GM12891 (cell line): ENCODE measurements around the gene PLA2G4F.
"Not testable (repeated sequence)": the region's sequence is repeated elsewhere in the genome, so short reads cannot be mapped to it uniquely, and the experiment has no call there.

Experiments
- DNase-seq: peaks from one replicate; pipeline ENCODE4 v3.0.0; 2011; ENCODE audit warnings: low spot score; ENCODE audit not compliant: insufficient read length
- FAIRE-seq: peaks from 2 replicates; lab custom pipeline; 2011; peaks lifted over from hg19 to GRCh38; lab: Jason Lieb, UNC
- PAX5 ChIP-seq: IDR thresholded peaks from 2 replicates; pipeline ENCODE4 v1.6.1; 2011; ENCODE audit warnings: low read length, moderate library complexity, mild to moderate bottlenecking; ENCODE audit not compliant: insufficient read depth, severe bottlenecking
- POLR2A ChIP-seq: IDR thresholded peaks from 2 replicates; pipeline ENCODE4 v1.6.1; 2011; ENCODE audit warnings: low read depth, low read length, control low read depth
- POLR2AphosphoS5 ChIP-seq: IDR thresholded peaks from 2 replicates; pipeline ENCODE4 v1.6.1; 2011; ENCODE audit warnings: low read depth, low read length, control low read depth
- POU2F2 ChIP-seq: IDR thresholded peaks from 2 replicates; pipeline ENCODE4 v1.6.1; 2011; ENCODE audit warnings: low read depth, mild to moderate bottlenecking, control low read depth, low read length, moderate library complexity
- SPI1 ChIP-seq: IDR thresholded peaks from 2 replicates; pipeline ENCODE4 v1.6.1; 2011; ENCODE audit warnings: low read depth, low read length, control low read depth
- TAF1 ChIP-seq: IDR thresholded peaks from 2 replicates; pipeline ENCODE4 v1.6.1; 2011; ENCODE audit warnings: low read depth, low read length, control low read depth

The PLA2G4F gene

GRCh38 chr15:42104095-42104891 is 52.1 kb downstream of the PLA2G4F start:
- FAIRE-seq: no peak
- DNase-seq: no peak
- no peak for TF ChIP-seq PAX5
- TF ChIP-seq SPI1: no peak
- TF ChIP-seq POLR2AphosphoS5: no peak
- no peak for TF ChIP-seq TAF1
- no peak for TF ChIP-seq POLR2A
- no peak for TF ChIP-seq POU2F2

DNA sequence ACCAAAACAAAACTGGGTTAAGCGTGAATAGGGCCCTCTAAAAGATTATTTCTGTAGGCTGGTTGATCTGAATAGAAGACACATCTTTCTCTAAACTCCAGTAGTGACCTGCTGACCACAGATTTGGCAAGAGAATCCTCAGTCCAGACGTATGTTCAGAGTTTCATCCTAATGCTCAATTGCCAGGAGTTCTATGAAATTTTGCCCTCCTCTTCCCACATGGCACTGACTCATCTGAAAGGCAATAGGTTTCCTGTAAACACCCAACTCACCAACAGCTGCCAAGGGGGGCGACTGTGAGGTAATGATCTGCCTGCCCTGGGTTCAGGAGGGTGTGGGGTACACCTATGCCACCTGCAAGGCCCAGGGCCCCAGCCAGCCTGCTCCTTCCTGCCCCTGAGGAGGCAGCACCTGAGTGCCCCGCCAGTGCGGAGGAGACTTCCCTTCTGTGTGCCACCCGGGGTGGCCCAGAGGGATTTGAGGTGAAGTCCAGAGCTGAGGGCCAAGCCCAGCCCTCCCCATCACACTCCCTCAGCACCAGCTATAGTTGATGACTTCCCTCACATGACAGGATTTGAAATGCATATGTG is 53.7 kb downstream of the PLA2G4F start:
- DNase-seq (no peak), FAIRE-seq (no peak)
- TF ChIP-seq POLR2A: no peak
- no peak for TF ChIP-seq TAF1
- TF ChIP-seq POU2F2: no peak
- no peak for TF ChIP-seq PAX5
- no peak for TF ChIP-seq POLR2AphosphoS5
- TF ChIP-seq SPI1: no peak

DNA sequence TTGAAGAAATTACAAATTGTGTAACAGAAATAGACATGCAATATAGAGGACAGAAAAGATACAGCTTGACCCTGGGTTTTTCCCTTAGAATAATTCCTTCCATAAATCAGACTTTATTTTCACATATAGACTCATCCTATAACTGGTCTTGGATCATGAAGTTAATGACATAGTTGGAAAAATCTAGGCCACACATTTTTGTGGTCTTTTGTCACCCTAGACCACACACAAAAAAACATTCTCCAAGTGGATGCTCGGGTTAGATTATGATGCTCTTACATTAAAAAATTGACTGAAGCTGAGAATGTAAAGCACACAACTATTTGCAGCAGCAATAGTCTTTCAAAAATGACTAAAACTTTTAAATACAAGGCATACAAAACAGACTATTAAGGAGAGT is 54.6 kb downstream of the PLA2G4F start:
- no peak for TF ChIP-seq POLR2AphosphoS5
- no peak for TF ChIP-seq PAX5
- TF ChIP-seq TAF1: no peak
- TF ChIP-seq POU2F2: no peak
- TF ChIP-seq POLR2A: no peak
- DNase-seq (no peak), FAIRE-seq (no peak)

GRCh38 chr15:42100021-42100800 is 56.2 kb downstream of the PLA2G4F start:
- no peak for DNase-seq
- FAIRE-seq: no peak
- no peak for TF ChIP-seq POU2F2
- 0 out of 2 replicates have a peak, but pooled peaks have one; percentile 4 for TF ChIP-seq SPI1

DNA sequence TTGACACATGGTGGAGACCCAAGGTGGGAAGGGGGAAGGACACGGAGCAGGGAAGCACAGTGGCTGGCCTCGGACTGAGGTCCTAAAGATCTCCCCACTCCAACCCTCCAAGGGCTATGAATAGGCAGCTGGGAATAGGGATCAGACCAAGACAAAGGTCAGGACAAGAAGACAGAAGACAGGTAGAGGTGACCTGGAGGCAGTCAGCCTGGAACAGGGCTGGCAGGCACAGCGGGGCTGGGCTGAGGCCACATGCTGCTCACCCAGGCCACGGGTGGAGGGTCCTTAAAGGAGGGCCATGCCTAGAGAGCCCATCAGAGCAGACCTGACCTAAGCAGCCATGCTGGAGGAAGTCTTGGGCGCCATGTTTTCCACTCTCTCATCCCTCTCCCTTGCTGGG is 59.4 kb downstream of the PLA2G4F start:
- FAIRE-seq: no peak
- no peak for DNase-seq
- no peak for TF ChIP-seq SPI1
- no peak for TF ChIP-seq PAX5
- no peak for TF ChIP-seq POU2F2
- no peak for TF ChIP-seq TAF1
- no peak for TF ChIP-seq POLR2A
- no peak for TF ChIP-seq POLR2AphosphoS5

- TF ChIP-seq TAF1 (no peak), POLR2A (no peak), POLR2AphosphoS5 (no peak), PAX5 (no peak), SPI1 (no peak), POU2F2 (no peak)
- no peak for FAIRE-seq
- DNase-seq: no peak
Observed at GRCh38 chr15:42094512-42094963, 61.9 kb downstream of the PLA2G4F start, which contains the start of gene PLA2G4D. PLA2G4D (minus strand) TSS chr15:42094562; CDS start chr15:42094459, 103 bp downstream.

- no peak for TF ChIP-seq TAF1
- no peak for TF ChIP-seq POLR2A
- no peak for TF ChIP-seq POLR2AphosphoS5
- TF ChIP-seq SPI1: no peak
- no peak for TF ChIP-seq PAX5
- TF ChIP-seq POU2F2: no peak
- DNase-seq (no peak), FAIRE-seq (no peak)
Observed at GRCh38 chr15:42093966-42094365, 62.5 kb downstream of the PLA2G4F start.

GRCh38 chr15:42092398-42093318 is 63.8 kb downstream of the PLA2G4F start:
- TF ChIP-seq SPI1: no peak
- no peak for TF ChIP-seq POLR2A
- TF ChIP-seq POU2F2: no peak
- no peak for TF ChIP-seq PAX5
- no peak for TF ChIP-seq POLR2AphosphoS5
- TF ChIP-seq TAF1: no peak
- no peak for FAIRE-seq
- DNase-seq: no peak

DNA sequence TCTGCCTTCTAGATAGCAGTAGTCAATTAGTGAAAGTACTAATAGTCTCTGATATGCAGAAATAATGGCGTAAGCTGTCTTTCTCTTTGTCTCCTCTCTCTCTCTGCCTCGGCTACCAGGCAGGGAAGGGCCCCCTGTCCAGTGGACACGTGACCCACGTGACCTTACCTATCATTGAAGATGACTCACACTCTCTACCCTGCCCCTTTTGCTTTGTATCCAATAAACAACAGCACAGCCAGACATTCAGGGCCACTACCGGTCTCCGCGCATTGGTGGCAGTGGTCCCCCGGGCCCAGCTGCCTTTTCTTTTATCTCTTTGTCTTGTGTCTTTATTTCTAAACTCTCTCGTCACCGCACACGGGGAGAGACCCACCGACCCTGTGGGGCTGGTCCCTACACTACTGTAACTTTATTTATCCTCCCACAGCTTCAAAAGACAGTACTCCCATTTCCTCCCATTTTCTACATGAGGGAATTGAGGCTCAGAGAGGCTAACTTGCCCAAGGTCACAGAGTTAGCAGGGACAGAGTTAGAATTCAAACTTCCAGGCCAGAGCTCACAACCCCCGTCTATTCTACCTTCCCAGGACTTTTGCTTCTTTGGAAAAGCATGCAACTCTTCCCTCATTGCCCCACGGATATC is 64.6 kb downstream of the PLA2G4F start:
- FAIRE-seq, DNase-seq: not testable (repeated sequence)
